T-helper 2 cell (primary cell): ENCODE results near the gene NKAIN2.

Experiments
- DNase-seq, 5 experiments: peaks; one replicate each; pipeline versions ENCODE4 v3.0.0 to v3.0.0-alpha.2; 2012 to 2022

Gene NKAIN2

DNA sequence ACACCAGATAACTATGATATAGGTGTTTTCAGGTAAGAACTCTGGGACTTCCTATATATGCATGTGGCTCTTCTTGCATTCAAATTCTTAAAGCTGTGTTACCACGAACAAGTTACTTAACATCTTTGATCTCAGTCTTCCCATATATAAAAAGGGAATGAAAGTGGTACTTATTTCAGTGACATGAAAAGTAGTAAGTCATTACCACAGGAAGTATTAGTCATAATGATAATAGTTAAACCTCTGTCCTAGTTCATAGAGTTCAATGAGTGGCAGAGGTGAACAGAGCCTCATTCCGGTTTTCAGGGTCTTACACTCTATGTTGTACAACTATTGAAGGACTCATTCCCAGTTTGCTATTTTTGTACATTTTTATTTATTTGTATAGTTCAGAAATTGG, 237.0 kb downstream of the NKAIN2 start:
- DNase-seq = peak in 1 of 5 experiments; percentile 4

DNA sequence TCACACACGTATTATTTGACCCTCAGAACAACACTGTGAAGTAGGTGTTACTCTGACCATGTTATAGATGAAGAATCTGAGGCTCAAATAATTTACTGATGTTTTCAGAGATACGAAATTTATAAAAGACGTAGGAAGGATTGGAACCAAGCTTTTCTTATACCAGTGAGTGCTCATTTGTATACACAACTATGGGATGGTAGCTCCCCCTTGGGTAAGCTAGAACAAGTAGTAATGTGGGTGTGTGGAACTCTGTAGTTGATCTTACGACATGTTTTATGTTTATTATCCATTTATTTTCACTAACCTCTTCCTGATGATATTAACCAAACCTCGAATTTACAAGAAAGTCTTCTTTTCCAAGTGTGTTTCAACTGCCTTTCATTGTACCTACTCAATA, 248.5 kb downstream of the NKAIN2 start:
- DNase-seq = no peak

DNA sequence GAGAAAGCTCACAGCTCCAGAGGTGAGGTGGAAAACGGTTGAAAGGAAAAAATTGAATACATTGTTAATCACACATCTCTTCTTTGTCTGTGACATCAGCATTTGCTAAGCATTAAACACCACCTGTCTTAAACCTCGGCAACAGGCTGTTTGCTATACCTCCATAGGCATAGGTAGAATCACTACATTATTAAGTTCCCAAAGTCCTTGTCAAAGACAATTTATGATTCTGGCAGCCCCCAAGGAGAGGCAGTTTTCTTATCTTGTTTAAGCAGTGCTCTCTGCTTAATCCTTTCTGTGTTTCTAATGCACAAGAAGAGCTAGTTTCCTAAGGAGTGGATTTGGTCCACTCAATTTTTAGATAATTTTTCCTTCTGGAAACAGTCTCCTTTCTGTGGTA, 249.7 kb downstream of the NKAIN2 start:
- no peak for DNase-seq

DNA sequence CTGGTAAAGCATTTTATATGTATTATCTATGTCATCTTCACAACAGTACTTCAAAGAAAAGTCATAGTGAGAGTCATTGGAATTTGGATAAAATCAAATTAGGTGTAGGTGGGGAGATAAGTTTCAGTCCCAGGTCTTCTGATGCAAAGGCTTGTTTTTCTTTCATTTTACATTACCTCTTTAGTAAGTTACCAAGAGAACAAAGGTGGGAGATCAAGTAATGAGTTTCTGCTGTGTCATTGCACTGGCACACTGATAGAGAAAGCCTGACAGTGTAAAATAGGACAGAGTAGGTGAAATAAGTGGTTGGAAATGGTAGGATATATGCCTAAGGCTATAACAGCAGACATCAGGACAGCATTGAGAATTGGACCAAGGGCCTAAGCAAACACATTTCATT, 250.4 kb downstream of the NKAIN2 start:
- peak in 1 of 5 experiments; percentile 36 for DNase-seq

DNA sequence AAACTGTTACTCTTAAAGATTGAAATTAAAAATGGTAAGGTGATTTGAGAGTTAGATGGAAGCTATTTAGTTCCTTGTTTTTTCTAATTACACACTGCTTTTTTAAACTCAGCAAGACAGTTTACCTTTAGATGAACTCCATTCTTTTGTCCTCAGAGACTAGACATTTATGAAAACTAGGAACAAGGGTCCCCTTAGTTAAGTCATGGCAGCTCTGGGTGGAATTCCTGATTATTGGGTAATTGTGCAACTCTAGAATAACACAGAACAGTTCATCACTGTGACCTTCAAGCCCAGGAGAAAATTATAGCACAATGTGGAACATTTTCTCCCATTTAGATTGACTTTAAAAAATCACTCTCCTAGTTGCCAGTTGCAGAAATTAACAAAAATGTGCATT, 251.7 kb downstream of the NKAIN2 start:
- no peak for DNase-seq

DNA sequence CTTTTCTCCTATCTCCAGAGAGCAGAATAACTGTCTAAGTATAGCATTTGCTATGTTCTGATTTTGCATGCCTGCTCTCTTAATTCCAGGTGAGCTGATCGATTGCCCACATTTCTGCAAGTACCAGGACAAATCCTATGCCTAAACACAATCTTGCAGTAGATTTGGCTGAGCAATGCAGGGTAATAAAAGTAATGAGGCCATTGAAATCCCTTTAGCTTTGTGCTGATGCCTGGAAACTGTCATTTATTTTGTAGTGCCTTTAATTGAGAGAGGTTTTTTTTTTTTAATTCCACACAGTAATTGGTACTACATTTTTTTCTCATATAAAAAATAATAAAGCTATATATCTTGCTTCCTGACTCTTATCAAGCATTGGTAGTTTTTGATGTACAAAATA, 252.3 kb downstream of the NKAIN2 start:
- DNase-seq = no peak

DNA sequence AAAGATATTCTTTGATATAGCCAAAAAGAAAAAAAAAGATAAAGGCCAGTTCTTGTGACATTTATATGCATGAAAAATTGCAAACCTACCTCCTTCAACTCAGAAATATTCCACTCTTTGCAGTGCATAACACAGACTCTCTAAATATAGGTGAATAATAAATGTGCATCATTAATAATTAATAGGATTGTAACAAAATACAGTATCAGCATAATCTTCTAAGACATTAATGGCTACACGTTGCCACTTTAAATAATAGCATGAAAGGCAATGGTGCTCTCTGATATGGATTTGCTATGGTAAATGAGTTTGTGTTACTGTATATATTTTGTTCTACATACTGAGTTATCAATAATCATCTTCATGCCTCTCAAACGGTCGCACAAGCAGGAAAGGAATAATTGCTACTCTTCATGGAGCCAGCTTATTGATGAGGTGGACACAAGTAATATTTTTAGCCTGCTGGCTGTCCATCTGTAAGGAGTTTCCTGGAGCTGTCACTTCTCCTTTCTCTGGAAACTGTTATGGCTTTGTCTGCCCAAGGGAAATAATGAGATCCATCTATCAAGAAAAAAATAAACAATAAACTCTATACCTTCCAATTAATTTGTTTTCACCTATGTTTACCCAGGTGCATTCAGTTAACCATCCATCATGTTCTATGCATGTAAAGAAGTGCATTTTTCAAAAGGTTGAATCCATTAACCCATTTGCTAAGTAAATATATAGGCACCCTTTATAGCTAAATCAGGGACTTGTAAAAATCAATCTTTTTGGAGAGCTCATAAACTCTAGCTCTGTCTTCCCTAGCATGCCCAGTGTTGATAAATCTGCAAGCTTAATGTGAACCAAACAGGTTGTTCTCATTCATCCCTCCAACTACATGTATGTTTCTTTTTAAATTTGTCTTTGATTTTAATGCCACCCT, 253.0 kb downstream of the NKAIN2 start:
- no peak for DNase-seq

DNA sequence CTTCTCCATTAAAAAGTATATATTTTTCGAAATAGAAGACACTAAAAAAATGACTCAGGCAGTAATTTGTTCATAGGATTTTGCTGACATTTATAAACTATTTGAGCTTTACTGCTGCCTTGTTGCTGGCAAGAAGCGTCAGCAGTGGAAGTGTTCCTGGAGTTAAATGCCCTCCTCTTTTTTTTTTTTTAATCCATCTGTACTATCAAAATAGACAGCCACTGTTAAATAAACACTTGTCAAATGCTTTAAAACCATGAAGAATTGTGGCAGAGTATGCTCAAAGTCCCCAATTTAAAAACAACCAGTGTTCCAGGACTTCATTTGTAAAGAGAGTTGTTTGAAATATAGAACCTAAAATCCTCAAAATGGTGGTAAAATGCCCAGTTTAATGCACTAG, 253.8 kb downstream of the NKAIN2 start:
- DNase-seq = no peak

DNA sequence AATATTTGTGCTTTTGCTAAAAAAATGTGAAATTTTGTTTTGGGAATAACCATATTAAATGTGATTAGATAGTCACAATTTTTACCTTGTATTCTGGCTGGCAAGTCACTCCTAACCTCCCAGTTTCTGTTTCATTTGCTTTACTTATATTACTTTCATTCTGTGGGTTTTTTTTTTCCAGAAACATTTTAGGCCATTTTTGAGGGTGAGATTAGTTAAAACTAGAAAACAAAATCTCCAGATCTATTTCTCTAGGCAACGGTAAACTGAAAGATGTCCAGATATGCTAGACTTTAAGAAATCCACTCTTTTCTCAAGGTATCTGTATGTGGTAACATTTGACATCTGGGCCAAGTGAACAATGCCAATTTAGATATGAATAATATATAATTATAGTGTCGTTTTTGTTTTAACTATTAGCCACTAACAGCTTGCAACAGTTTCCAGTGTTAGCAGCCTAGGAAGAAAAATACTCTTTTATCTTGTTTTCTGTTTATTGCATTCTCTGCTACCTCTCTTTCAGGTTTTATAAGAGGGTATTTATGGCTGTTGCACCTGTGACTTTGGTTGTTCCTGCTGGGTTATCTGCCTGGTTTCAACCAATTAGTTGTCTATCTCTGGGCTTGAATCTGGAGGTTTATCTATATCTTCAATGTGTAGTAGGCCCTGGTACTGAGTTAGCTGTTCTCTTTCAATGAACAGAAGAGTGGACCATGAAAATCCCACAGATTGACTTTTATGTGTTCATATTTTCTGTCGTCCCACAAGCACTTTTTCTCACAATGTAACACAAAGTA, 260.9 kb downstream of the NKAIN2 start:
- peak in 1 of 5 experiments; percentile 56 for DNase-seq

DNA sequence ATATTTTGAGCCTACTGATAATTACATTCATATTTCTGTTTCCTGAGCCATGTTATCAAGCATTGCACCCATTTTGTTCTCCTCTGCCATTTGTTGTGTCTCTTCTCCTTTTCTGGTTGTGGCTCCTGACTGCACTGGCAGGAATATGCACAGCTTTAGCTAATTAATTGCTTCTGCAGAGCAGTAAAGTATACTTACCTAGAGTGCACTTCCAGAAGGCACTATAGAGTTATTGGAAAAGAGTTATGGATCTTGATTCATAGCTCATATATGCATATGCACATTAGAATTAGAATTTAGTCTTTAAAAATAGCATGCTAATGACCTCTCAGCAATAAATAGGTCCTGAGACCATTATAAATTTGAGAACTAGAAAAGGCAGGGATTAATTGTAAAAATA, 262.6 kb downstream of the NKAIN2 start:
- DNase-seq = no peak

DNA sequence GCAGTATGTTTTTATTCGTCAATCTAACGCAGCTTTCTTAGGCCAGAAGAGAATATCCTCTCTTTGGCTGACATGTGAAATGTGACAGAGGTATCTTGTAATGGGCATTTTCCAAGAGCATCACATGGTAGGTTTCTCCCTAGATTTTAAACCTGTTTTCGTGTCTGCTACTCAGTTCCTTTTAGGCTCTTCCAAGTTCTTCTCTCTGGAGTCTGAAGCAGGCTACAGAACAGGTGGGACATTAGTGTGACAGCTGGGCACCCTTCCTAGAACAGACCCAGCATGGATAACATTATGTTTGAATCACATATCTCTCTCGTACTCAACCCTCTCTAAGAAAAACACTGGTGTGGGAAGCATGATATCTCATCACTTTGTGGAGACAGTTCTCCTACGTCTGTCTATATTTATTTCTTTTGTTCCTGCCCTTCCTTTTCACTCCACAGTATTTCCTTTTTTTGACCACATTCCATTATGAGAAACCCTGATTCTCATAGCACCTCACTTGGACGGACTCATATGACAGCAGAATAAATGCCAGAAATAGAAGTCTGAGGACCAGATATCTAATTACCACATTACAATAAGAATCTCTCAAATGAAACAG, 263.4 kb downstream of the NKAIN2 start:
- DNase-seq = no peak

DNA sequence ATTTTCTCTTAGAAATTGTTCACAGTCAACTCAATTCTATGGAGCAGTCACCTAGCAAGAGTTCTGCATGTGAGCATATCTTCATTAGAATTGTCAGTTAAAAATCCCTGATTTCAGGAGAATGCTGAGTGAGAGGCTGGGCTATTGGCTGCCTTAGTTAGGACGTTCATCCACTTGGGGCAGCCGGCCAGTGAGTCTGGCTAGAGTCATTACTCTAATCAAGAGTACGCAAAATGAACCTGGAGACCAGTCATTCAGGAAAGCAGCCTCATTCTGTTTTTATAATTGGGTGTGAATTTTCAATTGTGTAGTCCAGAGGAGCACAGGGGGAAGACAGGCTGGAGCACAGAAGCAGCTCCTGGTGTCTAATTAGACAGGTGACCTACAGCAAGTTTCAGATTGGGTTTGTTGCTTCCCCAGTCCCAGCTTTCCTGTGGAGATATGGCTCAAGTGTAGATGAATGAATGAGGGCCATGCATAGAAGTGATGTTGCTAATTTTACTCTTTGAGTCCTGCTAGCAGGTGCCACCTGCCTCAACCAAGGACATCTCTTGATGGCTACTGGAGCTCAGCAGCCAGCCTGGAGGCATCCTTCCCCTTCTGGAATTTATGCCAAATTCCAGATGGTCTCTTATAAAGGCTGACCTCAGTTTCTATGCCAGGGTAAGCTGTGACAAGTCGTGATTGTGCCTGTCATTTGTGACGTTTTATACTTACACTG, 265.7 kb downstream of the NKAIN2 start:
- no peak for DNase-seq

DNA sequence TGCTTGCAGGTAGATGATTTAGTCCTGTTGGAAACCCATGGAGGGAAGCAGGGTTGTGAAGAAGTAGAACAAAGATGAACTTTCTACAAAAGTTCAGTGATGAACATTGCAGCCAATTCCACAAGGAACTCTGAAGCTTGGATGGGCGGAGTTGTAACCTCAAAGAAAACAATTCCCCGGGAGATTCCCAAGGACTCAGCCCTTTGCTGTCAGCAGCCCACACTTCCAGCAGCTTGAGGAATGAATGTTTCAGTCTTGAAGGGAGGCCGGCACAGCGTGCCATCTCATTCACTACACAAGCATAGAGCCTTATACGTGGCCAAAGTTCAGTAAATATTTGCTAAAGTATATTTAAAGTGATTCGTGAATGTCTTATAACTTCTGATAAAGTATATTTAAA, 269.4 kb downstream of the NKAIN2 start:
- no peak for DNase-seq

DNA sequence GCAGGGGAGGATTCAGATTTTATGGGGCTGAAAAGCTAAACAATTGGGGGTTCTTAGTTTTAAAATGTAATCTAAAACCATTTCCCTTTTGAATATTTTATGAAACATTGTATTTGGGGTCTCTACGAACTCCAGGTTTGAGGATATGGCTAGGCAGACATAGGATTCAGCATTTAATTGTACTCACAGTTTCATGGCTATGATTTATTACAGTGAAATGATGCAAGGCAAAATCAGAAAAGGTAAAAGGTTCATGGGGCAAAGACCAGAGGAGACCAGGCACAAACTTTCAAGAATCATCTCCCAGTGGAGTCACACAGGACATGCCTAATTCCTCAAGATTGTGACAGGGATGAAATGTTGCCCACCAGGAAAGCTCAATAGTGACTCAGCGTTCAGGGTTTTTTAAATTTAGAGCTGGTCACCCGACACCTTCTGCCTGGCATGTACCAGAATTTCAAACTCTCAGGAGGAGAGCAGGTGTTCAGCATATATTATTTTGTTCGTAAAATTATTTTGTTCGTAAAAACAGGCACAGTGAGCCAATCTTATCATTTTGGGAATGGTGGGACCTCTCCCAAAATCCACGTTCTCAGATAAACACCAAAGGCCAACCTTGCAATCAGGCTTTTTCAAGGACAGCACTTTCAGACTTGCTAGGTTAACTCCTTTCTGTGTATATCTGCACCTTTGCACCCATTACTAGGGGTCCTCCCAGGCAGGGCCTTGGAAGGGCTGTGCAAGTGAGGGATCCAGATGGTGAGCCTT, 270.3 kb downstream of the NKAIN2 start:
- DNase-seq = no peak

DNA sequence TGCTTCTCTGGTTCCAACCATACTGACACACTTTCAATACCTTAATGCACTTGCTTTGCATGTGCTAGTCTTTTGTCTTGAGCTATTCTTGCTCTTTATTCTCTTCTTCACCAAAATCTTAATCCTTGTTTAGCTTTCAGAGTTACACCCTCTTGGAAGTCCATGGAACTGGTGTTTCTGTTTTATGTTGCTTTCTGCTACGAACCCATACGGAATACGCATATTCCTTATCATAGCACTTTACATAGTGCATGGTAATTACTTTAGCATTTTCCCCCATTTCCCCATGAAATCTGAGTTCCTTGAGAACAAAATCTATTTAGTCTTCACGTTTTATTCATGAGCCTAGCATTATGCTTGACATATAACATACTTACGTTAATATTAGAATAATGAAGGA, 270.9 kb downstream of the NKAIN2 start:
- DNase-seq = no peak

DNA sequence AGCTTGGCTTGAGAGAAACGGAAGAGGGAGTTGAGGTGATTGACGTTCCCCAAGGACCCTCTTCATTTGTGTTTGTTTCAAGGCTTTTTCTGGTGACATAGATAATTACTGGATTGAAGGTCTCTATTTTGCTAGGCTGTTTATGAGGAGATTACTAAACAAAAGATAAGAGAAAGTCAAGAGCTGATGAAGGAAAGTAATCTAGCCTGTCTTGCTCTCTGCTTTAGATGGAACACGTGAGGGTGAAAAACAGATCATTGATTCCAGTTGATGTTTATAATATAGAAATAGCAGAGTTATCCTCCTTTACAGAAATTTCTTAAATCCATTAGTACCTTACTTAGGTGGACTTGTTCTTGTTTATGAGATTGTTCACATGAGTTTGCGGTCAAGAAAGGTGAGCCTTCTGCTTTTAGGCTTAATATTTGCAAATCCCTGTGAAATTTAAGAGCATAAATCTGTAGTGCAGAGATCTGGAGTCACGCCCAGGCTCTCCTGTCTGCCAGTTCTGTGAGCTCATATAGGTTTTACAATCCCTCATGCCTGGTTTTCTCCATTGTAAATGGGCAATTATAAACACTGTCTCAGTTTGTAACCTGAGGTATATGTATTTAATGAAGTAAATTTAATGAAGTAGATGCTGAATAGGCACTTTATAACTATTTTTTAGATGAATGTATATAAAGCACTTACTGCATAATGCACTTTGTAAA, 272.8 kb downstream of the NKAIN2 start:
- no peak for DNase-seq

DNA sequence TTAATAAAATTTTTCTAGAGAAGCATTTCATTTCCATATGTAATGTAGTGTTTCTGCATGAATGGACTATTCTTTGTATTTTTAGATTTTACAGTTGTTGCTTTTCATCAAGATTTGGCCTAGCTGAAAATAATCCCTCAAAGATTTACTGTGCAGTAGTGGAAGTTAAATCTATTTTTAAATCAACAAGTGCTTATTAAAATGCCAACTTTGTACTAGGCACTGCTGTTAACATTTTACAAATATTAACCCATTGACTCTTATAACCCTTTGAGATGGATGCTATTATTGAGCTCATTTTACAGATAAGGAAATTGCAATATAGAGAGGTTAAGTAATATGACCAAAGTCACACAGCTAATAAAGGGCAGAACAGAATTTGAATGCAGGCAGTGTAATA, 274.5 kb downstream of the NKAIN2 start:
- DNase-seq = no peak

DNA sequence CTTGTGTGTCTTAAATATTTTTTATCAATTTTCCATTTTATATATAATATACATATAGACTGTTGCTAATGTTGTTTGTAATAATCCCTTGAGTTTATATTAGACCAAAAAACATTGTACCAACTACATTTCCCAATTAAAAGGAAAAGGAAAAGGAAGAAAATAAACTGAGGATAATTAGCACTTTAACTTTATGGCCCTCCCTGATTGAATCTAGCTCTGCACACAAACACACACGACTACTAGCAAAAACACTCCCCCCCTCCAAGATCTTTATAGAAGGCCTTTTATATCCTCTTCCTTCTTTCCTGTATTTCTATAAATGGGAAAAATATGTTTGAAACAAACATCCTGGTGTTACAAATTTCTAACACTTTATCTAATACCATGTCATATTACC, 276.8 kb downstream of the NKAIN2 start:
- no peak for DNase-seq

DNA sequence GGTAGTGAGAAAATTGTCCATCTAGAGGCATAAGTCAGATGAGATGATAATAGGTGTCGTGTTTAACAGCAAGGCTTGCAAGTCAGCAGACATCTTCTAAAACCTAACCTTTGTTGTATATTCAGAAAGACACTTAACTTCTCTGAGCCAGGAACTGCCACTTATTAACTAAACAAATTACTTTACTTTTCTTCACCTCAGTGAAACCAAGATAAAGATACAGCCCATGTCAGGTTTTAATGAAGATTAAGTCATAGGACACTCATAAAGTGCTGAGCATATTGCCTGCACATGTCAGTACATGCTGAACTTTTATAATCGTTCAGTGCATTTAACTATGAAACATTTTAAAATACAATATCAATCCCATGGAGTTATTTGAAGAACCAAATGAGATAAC, 286.8 kb downstream of the NKAIN2 start:
- no peak for DNase-seq

DNA sequence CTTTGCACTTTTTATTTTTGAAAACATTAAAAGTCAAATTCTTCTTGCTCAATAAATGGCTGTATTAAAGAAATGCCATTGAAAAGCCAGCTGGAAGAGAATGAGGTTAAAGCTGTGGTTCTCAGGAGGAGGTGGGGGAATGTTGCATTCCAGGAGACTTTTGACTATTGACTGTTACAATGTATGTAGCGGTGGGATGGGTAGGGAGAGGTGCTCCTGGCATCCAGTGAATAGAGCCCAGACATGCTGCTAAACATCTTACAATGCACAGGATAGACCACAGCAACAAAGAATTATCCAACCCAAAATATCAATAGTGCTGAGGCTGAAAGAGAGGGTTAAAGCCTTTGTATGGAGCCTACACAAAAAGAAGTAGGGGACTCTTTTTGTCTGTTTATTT, 295.9 kb downstream of the NKAIN2 start:
- no peak for DNase-seq

DNA sequence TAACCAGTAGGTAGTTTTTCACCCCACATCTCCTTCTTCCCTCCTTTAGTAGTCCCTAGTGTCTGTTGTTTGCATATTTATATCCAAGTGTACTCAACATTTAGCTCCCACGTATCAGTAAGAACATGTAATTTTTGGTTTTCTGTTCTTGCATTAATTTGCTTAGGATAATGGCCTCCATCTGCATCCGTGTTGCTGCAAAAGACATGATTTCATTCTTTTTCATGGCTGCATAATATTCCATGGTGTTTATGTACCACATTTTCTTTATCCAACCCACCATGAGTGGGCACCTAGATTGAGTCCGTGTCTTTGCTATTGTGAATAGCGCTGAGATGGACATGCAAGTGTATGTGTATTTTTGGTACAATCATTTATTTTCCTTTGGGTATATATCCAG, 306.8 kb downstream of the NKAIN2 start:
- no peak for DNase-seq
